ENCODE measurements around the gene BLM.

DNA sequence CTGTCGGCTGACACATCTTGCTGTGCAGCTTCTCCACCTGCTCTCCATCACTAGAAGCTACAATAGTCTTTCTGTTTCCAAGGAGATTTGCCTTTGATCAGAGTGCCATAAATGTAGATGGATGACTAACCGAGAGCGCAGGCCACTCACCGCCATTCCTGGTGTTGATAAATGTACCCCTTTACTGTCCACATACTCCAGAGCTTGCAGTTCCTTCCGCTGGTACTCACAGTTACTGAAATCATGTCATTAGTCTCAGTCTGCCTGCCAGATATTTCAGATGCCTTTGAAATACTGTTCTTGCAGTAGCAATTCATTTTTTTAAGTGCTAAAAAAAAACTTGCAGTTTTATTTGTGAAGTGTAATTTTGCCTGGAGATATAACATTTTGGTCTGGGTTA is 72.3 kb downstream of the BLM start:
- TF ChIP-seq CTCF (IDR thresholded peaks at IDR 0.05 in 2 of 3, conservative IDR thresholded peaks at IDR 0.05 in 1 of 3; ENCODE audit: control insufficient read depth in 2 of 3, extremely low read depth in 1 of 3, insufficient read depth in 1 of 3, low read depth in 3 of 3, low read length in 3 of 3) (no peak), CHD4 (IDR thresholded peaks at IDR 0.05) (no peak), NBN (IDR thresholded peaks at IDR 0.05) (no peak), JUND (IDR thresholded peaks at IDR 0.05; ENCODE audit: low read depth, low read length) (no peak), MAX (IDR thresholded peaks at IDR 0.05; ENCODE audit: low read depth, low read length) (no peak), EZH2 (IDR thresholded peaks at IDR 0.05; ENCODE audit: borderline replicate concordance, control insufficient read depth, low read depth, low read length) (no peak), RCOR1 (conservative IDR thresholded peaks at IDR 0.05; ENCODE audit: low read depth, low read length) (no peak), SPI1 (IDR thresholded peaks at IDR 0.05; ENCODE audit: borderline replicate concordance, insufficient read depth, low read depth, low read length) (no peak), TAF1 (IDR thresholded peaks at IDR 0.05; ENCODE audit: borderline replicate concordance, low read depth, low read length) (no peak), YY1 (IDR thresholded peaks at IDR 0.05; ENCODE audit: low read depth, low read length) (no peak), POLR2AphosphoS5 (IDR thresholded peaks at IDR 0.05; ENCODE audit: low read length) (no peak), SREBF2 (IDR thresholded peaks at IDR 0.05; ENCODE audit: low read length) (no peak)
- TF ChIP-seq, protein P1, sequence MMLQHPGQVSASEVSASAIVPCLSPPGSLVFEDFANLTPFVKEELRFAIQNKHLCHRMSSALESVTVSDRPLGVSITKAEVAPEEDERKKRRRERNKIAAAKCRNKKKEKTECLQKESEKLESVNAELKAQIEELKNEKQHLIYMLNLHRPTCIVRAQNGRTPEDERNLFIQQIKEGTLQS (IDR thresholded peaks at IDR 0.05; ENCODE audit: borderline replicate concordance, extremely low read depth, low read depth, low read length) = no peak
- TF ChIP-seq, protein P2, sequence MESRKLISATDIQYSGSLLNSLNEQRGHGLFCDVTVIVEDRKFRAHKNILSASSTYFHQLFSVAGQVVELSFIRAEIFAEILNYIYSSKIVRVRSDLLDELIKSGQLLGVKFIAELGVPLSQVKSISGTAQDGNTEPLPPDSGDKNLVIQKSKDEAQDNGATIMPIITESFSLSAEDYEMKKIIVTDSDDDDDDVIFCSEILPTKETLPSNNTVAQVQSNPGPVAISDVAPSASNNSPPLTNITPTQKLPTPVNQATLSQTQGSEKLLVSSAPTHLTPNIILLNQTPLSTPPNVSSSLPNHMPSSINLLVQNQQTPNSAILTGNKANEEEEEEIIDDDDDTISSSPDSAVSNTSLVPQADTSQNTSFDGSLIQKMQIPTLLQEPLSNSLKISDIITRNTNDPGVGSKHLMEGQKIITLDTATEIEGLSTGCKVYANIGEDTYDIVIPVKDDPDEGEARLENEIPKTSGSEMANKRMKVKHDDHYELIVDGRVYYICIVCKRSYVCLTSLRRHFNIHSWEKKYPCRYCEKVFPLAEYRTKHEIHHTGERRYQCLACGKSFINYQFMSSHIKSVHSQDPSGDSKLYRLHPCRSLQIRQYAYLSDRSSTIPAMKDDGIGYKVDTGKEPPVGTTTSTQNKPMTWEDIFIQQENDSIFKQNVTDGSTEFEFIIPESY (IDR thresholded peaks at IDR 0.05) = no peak

Measured in GM12878 (cell line).